Stomach (tissue), 9 donors: ENCODE measurements around the gene TRIM62. TPM values are rescaled to one million over a fixed set of nuclear protein-coding genes. Genes with fewer than 3 reads are reported as not detected.

Source experiments
- DNase-seq, 2 donors: peaks; one replicate each; pipeline versions ENCODE4 v3.0.0 to v3.0.0-alpha.2; 2013 to 2019
- H3K27ac ChIP-seq, 5 donors: fragments of 200-600 bp in 4 of 5; sonication (generic) in 4 of 5; one replicate each; pipeline ENCODE4 v1.5.1; 2013 to 2019; ENCODE audit warnings: mild to moderate bottlenecking in 1 of 5, moderate library complexity in 1 of 5
- H3K27me3 ChIP-seq, 3 donors: fragments of 200-600 bp; sonication (generic); one replicate each; pipeline ENCODE4 v1.5.1; 2017 to 2019; ENCODE audit warnings: mixed run types in 1 of 3
- H3K36me3 ChIP-seq, 4 donors: fragments of 200-600 bp; sonication (generic); 1 replicate in 3 of 4; 2 replicates in 1 of 4; pipeline ENCODE4 v1.5.1; 2016 to 2019
- H3K4me1 ChIP-seq, 4 donors: fragments of 200-600 bp; sonication (generic); one replicate each; pipeline ENCODE4 v1.5.1; 2016 to 2019
- H3K4me3 ChIP-seq, 4 donors: fragments of 200-600 bp; sonication (generic) in 3 of 4; one replicate each; pipeline ENCODE4 v1.5.1; 2016 to 2019; ENCODE audit warnings: mild to moderate bottlenecking in 1 of 4
- H3K9me3 ChIP-seq, 4 donors: fragments of 200-600 bp; sonication (generic); one replicate each; pipeline ENCODE4 v1.5.1; 2016 to 2019
- CTCF ChIP-seq, 7 experiments: fragments of 450-650 bp in 4 of 7; fragments of 200-600 bp in 3 of 7; sonication (generic) in 3 of 7; IDR thresholded peaks; one replicate each; pipeline ENCODE4 v1.5.1; 2016 to 2019; ENCODE audit warnings: antibody characterized with exemption in 7 of 7, control low read depth in 2 of 7, mild to moderate bottlenecking in 1 of 7
- EP300 ChIP-seq: sonication (generic); formaldehyde crosslinking; IDR thresholded peaks from one replicate; pipeline ENCODE4 v1.6.1; 2017; ENCODE audit warnings: antibody characterized with exemption
- POLR2A ChIP-seq, 4 donors: fragments of 450-650 bp; IDR thresholded peaks; one replicate each; pipeline ENCODE4 v1.6.1; 2016; ENCODE audit warnings: antibody characterized with exemption in 4 of 4, control low read depth in 2 of 4, mild to moderate bottlenecking in 1 of 4, moderate library complexity in 1 of 4
- POLR2AphosphoS5 ChIP-seq, 3 donors: sonication (generic); formaldehyde crosslinking; IDR thresholded peaks; one replicate each; pipeline ENCODE4 v1.6.1; 2016; ENCODE audit warnings: antibody characterized with exemption in 3 of 3
- WGBS, 5 donors: extraction: QIAGEN DNeasy Blood & Tissue Kit in 3 of 5; methylation state at CpG; one replicate each; pipeline versions ENCODE4 v1.1.5 to v1.1.7; 2013 to 2018; 5-methylcytosine and 5-hydroxymethylcytosine counted together
- intact Hi-C: fragments of 100-400 bp; cut with DNase I; formaldehyde crosslinking; loops from one replicate; pipeline ENCODE4 v1.15.1; 2023; ENCODE audit warnings: low total_unique reads
- polyA plus RNA-seq, 3 donors: library from polyadenylated mRNA; stranded (reverse); fragments of 200-250 nt; gene quantifications; one replicate each; pipeline ENCODE4 v1.2.3, GENCODE V29; 2013
- total RNA-seq, 5 donors: library from RNA; depleted of rRNA; stranded (reverse); fragments of >200 nt; gene quantifications; one replicate each; pipeline versions ENCODE4 v1.1.0 to v1.2.3, GENCODE V29; 2014 to 2016
- donor health status: healthy with polysubstance abuse.
- donor health status: Bipolar disorder and iron deficiency.
- donor health status: healthy.

Gene TRIM62
- total and polyA plus RNA-seq, 8 donors = 0.76 to 18.1 (median 3.1) TPM

GRCh38 chr1:33182896-33183295 is 1.1 kb upstream of the TRIM62 start:
- Histone ChIP-seq H3K27ac (peak overlapping the region in 1 of 5 donors; percentile 86), H3K4me1 (peaks cover 12 to 29% (median 25%) of the 10 kb centered on the region in 4 donors), H3K27me3 (no peaks in the 10 kb centered on the region), H3K36me3 (peaks cover 0 to 10% (median 0%) of the 10 kb centered on the region in 4 donors), H3K9me3 (no peaks in the 10 kb centered on the region), H3K4me3 (no peak overlapping the region)
- WGBS, 5 donors = 56 to 63% (median 60%) methylated on average over 8 of the region's 8 CpGs
- TF ChIP-seq POLR2AphosphoS5 (IDR thresholded peaks at IDR 0.05) (no peak), CTCF (IDR thresholded peaks at IDR 0.05) (no peak), EP300 (no peak), POLR2A (IDR thresholded peaks at IDR 0.05) (no peak)
- no peak for DNase-seq
- intact Hi-C loops = no loop called here

- DNase-seq = peak in 1 of 2 donors; percentile 81
- H3K36me3 ChIP-seq = peaks cover 0 to 15% (median 2%) of the 10 kb centered on the region in 4 donors
- H3K9me3 ChIP-seq = no peaks in the 10 kb centered on the region
- intact Hi-C loops = no loop called here
- H3K27ac ChIP-seq = peak overlapping the region in 4 of 5 donors; percentile 83 to 91 (median 87)
- 11 to 29% (median 18%) methylated on average over 5 of the region's 5 CpGs for WGBS, 5 donors
- peaks cover 12 to 29% (median 25%) of the 10 kb centered on the region in 4 donors for H3K4me1 ChIP-seq
- no peaks in the 10 kb centered on the region for H3K27me3 ChIP-seq
- TF ChIP-seq POLR2A (IDR thresholded peaks at IDR 0.05) (no peak), CTCF (IDR thresholded peaks at IDR 0.05) (no peak), EP300 (no peak), POLR2AphosphoS5 (IDR thresholded peaks at IDR 0.05) (no peak)
- peak overlapping the region; percentile 86 to 96 (median 92) for H3K4me3 ChIP-seq
Measured at GRCh38 chr1:33182401-33182841, 578 bp upstream of the TRIM62 start.

- peak overlapping the region; percentile 81 to 91 (median 86) for H3K27ac ChIP-seq
- TF ChIP-seq POLR2AphosphoS5 (IDR thresholded peaks at IDR 0.05) = peak in 2 of 3 donors; percentile 41 to 77
- no peak for TF ChIP-seq POLR2A (IDR thresholded peaks at IDR 0.05)
- WGBS, 5 donors = 0 to 1% (median 1%) methylated on average over 47 to 90 of the region's 90 CpGs
Measured at GRCh38 chr1:33180911-33181890, 642 bp downstream of the TRIM62 start.

GRCh38 chr1:33180226-33180910 is 1.5 kb downstream of the TRIM62 start:
- H3K27me3 ChIP-seq = no peaks in the 10 kb centered on the region
- 13 to 17% (median 16%) methylated on average over 25 to 28 of the region's 28 CpGs for WGBS, 5 donors
- DNase-seq = peak in 1 of 2 donors; percentile 93
- peaks cover 0 to 30% (median 12%) of the 10 kb centered on the region in 4 donors for H3K36me3 ChIP-seq
- intact Hi-C loops = no loop called here
- H3K4me3 ChIP-seq = peak overlapping the region; percentile 86 to 96 (median 92)
- no peaks in the 10 kb centered on the region for H3K9me3 ChIP-seq
- TF ChIP-seq EP300 (no peak), CTCF (IDR thresholded peaks at IDR 0.05) (no peak), POLR2AphosphoS5 (IDR thresholded peaks at IDR 0.05) (no peak), POLR2A (IDR thresholded peaks at IDR 0.05) (no peak)
- peak overlapping the region in 3 of 5 donors; percentile 23 to 91 (median 88) for H3K27ac ChIP-seq
- H3K4me1 ChIP-seq = peaks cover 12 to 29% (median 25%) of the 10 kb centered on the region in 4 donors

More at GRCh38 chr1:33180911-33181890, 642 bp downstream of the TRIM62 start:
- Histone ChIP-seq H3K27me3 (no peaks in the 10 kb centered on the region), H3K4me1 (peaks cover 12 to 29% (median 25%) of the 10 kb centered on the region in 4 donors), H3K36me3 (peaks cover 0 to 22% (median 5%) of the 10 kb centered on the region in 4 donors), H3K9me3 (no peaks in the 10 kb centered on the region), H3K4me3 (peak overlapping the region; percentile 86 to 96 (median 92))
- intact Hi-C loops = no loop called here
- DNase-seq = peak; percentile 40 to 97
